ENCODE results near the gene SPRYD7. TPM values are rescaled to one million over a fixed set of nuclear protein-coding genes. Genes with fewer than 3 reads are reported as not detected.

SPRYD7 gene
- total RNA-seq, 2 donors from 2014 or later: 2.0 to 5.6 TPM

DNA sequence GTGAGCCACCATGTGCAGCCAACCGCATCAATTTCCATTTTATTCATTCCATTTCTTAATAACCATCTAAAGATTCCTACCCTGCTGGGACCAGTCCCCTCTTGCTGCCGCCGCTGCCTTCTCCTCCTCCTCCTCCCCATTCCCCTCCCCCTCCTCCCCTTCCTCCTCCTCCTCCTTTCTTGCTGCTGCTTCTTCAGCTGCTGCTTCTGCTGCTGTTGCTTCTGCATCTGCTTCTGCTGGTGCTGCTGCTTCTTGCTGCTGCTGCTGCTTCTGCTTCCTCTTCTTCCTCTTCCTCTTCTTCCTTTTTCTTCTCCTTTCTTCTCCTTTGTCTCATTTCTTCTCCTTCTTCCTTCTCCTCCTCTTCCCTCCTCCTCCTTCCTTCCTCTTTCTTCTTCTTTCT is 20.0 kb upstream of the SPRYD7 start:
- Mint-ChIP-seq H3K4me3 (no peak overlapping the region), H3K36me3 (ENCODE audit: low read depth) (no peaks in the 10 kb centered on the region), H3K27me3 (ENCODE audit: insufficient read depth) (peaks cover 13% of the 10 kb centered on the region), H3K27ac (no peak overlapping the region), H3K4me1 (no peaks in the 10 kb centered on the region), H3K9me3 (peaks cover 3% of the 10 kb centered on the region)
- H3K4me1 ChIP-seq (ENCODE audit: control insufficient read depth, insufficient read depth, low read length): no peaks in the 10 kb centered on the region
- no peak overlapping the region for H3K9ac ChIP-seq (ENCODE audit: extremely low read depth, low read length, poor library complexity, severe bottlenecking)
- H3K9me3 ChIP-seq (ENCODE audit: control insufficient read depth, low read length): no peaks in the 10 kb centered on the region
- H3K27ac ChIP-seq (ENCODE audit: low read depth, low read length): no peak overlapping the region
- TF ChIP-seq, protein P1, sequence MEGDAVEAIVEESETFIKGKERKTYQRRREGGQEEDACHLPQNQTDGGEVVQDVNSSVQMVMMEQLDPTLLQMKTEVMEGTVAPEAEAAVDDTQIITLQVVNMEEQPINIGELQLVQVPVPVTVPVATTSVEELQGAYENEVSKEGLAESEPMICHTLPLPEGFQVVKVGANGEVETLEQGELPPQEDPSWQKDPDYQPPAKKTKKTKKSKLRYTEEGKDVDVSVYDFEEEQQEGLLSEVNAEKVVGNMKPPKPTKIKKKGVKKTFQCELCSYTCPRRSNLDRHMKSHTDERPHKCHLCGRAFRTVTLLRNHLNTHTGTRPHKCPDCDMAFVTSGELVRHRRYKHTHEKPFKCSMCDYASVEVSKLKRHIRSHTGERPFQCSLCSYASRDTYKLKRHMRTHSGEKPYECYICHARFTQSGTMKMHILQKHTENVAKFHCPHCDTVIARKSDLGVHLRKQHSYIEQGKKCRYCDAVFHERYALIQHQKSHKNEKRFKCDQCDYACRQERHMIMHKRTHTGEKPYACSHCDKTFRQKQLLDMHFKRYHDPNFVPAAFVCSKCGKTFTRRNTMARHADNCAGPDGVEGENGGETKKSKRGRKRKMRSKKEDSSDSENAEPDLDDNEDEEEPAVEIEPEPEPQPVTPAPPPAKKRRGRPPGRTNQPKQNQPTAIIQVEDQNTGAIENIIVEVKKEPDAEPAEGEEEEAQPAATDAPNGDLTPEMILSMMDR (conservative IDR thresholded peaks at IDR 0.05): no peak
- 70 to 92% methylated on average over 3 of the region's 3 CpGs for WGBS, 2 experiments (ENCODE audit: insufficient coverage in 1 of 2, insufficient read length in 1 of 2)
- no peaks in the 10 kb centered on the region for H3K36me3 ChIP-seq (ENCODE audit: control insufficient read depth, insufficient read depth, low read length)
- DNase-seq: no peak
- no peaks in the 10 kb centered on the region for H3K27me3 ChIP-seq (ENCODE audit: control insufficient read depth, insufficient read depth, low read length, poor library complexity, severe bottlenecking)
- H3K4me3 ChIP-seq (ENCODE audit: low read length): no peak overlapping the region

DNA sequence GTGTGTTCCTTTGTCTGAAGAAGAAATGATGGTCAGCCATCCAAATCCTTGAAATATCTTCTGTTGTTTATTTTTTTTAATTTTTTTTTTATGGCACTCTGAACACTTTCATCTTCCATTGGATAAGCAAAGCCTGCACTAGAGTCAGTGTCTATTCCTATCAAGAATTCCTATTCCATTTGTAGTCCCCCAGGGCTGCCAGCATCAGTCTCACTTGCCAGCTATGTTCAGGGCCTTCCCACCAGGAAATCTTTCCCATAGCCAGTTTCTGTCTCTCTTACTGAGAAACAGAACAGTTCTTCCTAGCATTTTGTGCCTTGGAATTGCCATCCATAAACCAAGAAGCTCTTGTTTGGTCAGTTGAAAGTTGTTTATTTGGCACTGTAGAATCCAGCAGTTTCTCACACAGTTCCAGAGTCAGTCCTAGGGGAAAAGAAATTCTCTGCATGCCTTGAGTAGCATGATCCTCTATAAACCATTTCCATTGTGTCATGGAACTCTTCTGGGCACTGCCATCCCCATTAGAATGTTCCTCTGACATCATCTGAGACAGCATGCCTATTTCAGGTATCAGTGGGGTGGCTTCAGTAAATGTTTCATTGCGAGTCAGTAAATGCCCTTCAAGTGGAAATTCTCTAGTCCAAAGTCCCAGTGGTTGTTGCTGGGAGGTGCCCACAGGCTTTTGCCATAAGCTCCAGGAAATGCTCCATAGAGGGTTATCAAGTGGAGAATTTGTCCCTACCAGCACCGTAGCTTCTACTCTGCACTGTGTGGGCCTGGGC is 18.7 kb upstream of the SPRYD7 start:
- no peaks in the 10 kb centered on the region for H3K36me3 ChIP-seq (ENCODE audit: control insufficient read depth, insufficient read depth, low read length)
- TF ChIP-seq, protein P1 (conservative IDR thresholded peaks at IDR 0.05): no peak
- H3K4me3 ChIP-seq (ENCODE audit: low read length): no peak overlapping the region
- H3K9ac ChIP-seq (ENCODE audit: extremely low read depth, low read length, poor library complexity, severe bottlenecking): no peak overlapping the region
- peaks cover 13% of the 10 kb centered on the region for H3K27me3 Mint-ChIP-seq (ENCODE audit: insufficient read depth)
- H3K9me3 ChIP-seq (ENCODE audit: control insufficient read depth, low read length): no peaks in the 10 kb centered on the region
- H3K4me3 Mint-ChIP-seq: no peak overlapping the region
- 94 to 98% methylated on average over 2 of the region's 2 CpGs for WGBS, 2 experiments (ENCODE audit: insufficient coverage in 1 of 2, insufficient read length in 1 of 2)
- no peak for DNase-seq
- H3K27ac Mint-ChIP-seq: no peak overlapping the region
- no peaks in the 10 kb centered on the region for H3K27me3 ChIP-seq (ENCODE audit: control insufficient read depth, insufficient read depth, low read length, poor library complexity, severe bottlenecking)
- no peaks in the 10 kb centered on the region for H3K4me1 ChIP-seq (ENCODE audit: control insufficient read depth, insufficient read depth, low read length)
- H3K36me3 Mint-ChIP-seq (ENCODE audit: low read depth): no peaks in the 10 kb centered on the region
- no peak overlapping the region for H3K27ac ChIP-seq (ENCODE audit: low read depth, low read length)
- H3K4me1 Mint-ChIP-seq: no peaks in the 10 kb centered on the region
- no peaks in the 10 kb centered on the region for H3K9me3 Mint-ChIP-seq

DNA sequence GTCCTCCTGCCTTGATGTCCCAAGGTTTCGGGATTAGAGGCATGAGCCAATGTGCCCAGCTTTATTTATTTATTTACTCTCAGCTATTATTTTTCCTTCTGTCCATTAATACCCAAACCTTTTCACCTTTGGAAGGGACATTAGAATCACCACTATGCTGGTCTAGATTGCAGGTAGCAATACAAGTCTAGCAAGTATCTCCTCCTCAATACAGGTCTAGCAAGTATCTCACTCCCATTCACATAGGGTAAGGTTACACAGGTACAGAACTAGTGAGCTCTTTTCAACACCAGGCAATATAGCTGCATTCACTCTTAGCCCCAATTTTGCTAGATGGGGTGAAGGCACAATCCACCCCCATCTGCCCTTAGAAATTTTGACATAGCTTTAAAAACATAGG is 17.4 kb upstream of the SPRYD7 start:
- Mint-ChIP-seq H3K27ac (no peak overlapping the region), H3K27me3 (ENCODE audit: insufficient read depth) (peaks cover 13% of the 10 kb centered on the region), H3K9me3 (no peaks in the 10 kb centered on the region), H3K4me1 (no peaks in the 10 kb centered on the region), H3K4me3 (no peak overlapping the region), H3K36me3 (ENCODE audit: low read depth) (no peaks in the 10 kb centered on the region)
- no peak overlapping the region for H3K9ac ChIP-seq (ENCODE audit: extremely low read depth, low read length, poor library complexity, severe bottlenecking)
- 100% methylated on average over 1 of the region's 1 CpG for WGBS, 2 experiments (ENCODE audit: insufficient coverage in 1 of 2, insufficient read length in 1 of 2)
- no peaks in the 10 kb centered on the region for H3K9me3 ChIP-seq (ENCODE audit: control insufficient read depth, low read length)
- TF ChIP-seq, protein P1 (conservative IDR thresholded peaks at IDR 0.05): no peak
- no peaks in the 10 kb centered on the region for H3K27me3 ChIP-seq (ENCODE audit: control insufficient read depth, insufficient read depth, low read length, poor library complexity, severe bottlenecking)
- no peak for DNase-seq
- H3K36me3 ChIP-seq (ENCODE audit: control insufficient read depth, insufficient read depth, low read length): no peaks in the 10 kb centered on the region
- no peaks in the 10 kb centered on the region for H3K4me1 ChIP-seq (ENCODE audit: control insufficient read depth, insufficient read depth, low read length)
- no peak overlapping the region for H3K4me3 ChIP-seq (ENCODE audit: low read length)
- H3K27ac ChIP-seq (ENCODE audit: low read depth, low read length): no peak overlapping the region
